Omental fat pad (tissue), 4 donors: ENCODE results near the gene FAM163B. TPM values are rescaled to one million over a fixed set of nuclear protein-coding genes. Genes with fewer than 3 reads are reported as not detected.

Source experiments
- ATAC-seq: fragments of 150-250 bp; one replicate; pipeline ENCODE4 v1.9.1; 2016; ENCODE audit warnings: mild to moderate bottlenecking, moderate library complexity; ENCODE audit not compliant: low FRiP score
- DNase-seq: peaks from one replicate; pipeline ENCODE4 v3.0.0-alpha.2; 2019; ENCODE audit warnings: low spot score
- CTCF ChIP-seq, 3 donors: fragments of 450-650 bp; IDR thresholded peaks; one replicate each; pipeline ENCODE4 v1.5.1; 2016 to 2017; ENCODE audit warnings: antibody characterized with exemption in 3 of 3, mild to moderate bottlenecking in 3 of 3, moderate library complexity in 2 of 3
- total RNA-seq, 4 donors: library from RNA; depleted of rRNA; stranded (reverse); fragments of >200 nt; gene quantifications; one replicate each; pipeline ENCODE4 v1.1.0, GENCODE V29; 2016

FAM163B gene
- total RNA-seq, 4 donors from 2014 or later, result not detected

DNA sequence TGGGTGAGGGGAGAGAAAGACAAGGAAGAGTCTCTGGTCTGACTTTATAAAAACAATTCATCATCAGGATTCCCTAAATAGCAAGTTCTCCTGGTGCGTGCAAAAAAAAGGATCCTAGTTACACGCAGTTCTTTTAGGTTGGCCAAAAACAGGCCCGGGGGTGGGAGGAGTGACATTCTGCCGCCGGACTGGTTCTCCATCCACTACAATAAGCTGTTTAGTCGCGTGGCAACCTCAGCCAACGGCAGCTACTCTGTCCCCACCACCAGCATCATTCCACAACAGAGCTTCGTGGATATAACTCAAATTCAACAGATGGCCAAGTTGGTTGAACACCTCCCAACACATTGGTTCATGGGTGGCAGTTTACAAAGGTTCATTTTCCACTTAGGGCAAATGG, 2.9 kb upstream of the FAM163B start:
- DNase-seq, result no peak
- no peak for TF ChIP-seq CTCF (IDR thresholded peaks at IDR 0.05)
- ATAC-seq, result no peak

DNA sequence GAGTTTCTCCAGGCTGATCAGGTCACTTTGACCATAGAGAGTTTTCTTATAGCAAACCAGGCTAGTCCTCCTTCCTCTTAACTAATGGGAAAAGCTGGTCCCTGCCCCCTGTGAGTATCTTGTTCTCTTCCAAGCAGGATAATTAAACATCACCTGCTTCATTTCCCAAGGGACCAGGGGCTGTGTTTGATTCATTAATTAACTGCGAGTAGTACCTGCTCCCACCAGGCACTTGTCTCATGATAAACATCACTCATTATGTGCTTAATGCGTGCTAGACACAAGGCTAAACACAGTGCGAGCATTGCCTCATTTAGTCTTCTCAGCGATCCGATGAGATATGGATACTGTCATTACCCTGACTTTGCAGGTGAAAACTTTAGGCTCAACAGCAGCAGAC, 1.7 kb upstream of the FAM163B start:
- no peak for DNase-seq
- ATAC-seq, result no peak
- no peak for TF ChIP-seq CTCF (IDR thresholded peaks at IDR 0.05)

GRCh38 chr9:133608889-133609288, 300 bp downstream of the FAM163B start:
- DNase-seq (no peak), ATAC-seq (no peak)
- TF ChIP-seq CTCF (IDR thresholded peaks at IDR 0.05), result no peak

- ATAC-seq, result no peak
- DNase-seq, result no peak
Observed at GRCh38 chr9:133608382-133608781, 807 bp downstream of the FAM163B start.

DNA sequence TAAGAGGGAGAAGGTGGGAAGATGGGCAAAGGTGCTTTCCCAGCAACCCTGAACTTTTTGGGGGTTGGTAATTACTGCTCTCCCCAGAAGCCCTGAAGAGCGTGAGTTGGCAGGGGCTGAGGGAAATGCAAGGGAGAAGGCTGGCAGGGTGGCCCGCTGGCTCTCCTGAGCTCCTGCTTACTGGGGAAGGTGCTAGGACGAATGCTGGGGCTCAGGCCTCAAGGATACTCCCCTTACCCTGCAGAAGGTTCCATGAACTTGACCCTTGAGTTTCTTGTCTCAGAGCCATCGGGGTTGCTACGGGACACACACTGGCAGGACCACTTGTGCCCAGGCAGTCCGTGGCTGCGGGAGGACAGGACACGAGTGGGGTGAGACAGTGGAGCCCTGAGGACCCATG, 1.2 kb downstream of the FAM163B start:
- no peak for DNase-seq
- no peak for ATAC-seq
- no peak for TF ChIP-seq CTCF (IDR thresholded peaks at IDR 0.05)

More at GRCh38 chr9:133608382-133608781, 807 bp downstream of the FAM163B start:
- TF ChIP-seq CTCF (IDR thresholded peaks at IDR 0.05), result no peak

DNA sequence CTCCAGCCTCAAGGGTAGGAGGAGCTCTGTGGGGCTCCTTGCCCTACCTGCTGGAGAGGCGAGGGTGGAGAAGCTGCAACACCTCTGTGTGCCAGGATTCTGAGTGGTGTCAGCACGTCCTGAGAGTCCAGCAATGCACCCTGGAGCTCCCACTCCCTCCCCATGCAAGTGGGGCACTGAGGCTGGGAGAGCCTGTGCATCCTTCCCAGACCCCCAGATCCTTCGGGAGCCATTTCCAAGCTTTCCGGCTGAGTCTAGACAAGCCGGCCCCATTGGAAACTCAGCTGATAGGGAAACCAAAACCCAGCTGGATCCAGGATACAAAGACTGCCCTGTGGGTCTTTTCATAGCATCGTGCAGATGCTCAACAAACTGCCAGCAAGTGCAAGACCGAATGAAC, 1.8 kb downstream of the FAM163B start:
- no peak for TF ChIP-seq CTCF (IDR thresholded peaks at IDR 0.05)
- ATAC-seq, result no peak
- DNase-seq, result no peak

- DNase-seq, result no peak
- no peak for TF ChIP-seq CTCF (IDR thresholded peaks at IDR 0.05)
- ATAC-seq, result no peak
Observed at GRCh38 chr9:133606708-133607025, 2.5 kb downstream of the FAM163B start.
